Measurements from ENCODE around the gene SRC.

SRC gene

GRCh38 chr20:37355252-37356180, 9.6 kb downstream of the SRC start:
- TF ChIP-seq, protein P1, sequence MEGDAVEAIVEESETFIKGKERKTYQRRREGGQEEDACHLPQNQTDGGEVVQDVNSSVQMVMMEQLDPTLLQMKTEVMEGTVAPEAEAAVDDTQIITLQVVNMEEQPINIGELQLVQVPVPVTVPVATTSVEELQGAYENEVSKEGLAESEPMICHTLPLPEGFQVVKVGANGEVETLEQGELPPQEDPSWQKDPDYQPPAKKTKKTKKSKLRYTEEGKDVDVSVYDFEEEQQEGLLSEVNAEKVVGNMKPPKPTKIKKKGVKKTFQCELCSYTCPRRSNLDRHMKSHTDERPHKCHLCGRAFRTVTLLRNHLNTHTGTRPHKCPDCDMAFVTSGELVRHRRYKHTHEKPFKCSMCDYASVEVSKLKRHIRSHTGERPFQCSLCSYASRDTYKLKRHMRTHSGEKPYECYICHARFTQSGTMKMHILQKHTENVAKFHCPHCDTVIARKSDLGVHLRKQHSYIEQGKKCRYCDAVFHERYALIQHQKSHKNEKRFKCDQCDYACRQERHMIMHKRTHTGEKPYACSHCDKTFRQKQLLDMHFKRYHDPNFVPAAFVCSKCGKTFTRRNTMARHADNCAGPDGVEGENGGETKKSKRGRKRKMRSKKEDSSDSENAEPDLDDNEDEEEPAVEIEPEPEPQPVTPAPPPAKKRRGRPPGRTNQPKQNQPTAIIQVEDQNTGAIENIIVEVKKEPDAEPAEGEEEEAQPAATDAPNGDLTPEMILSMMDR (conservative IDR thresholded peaks at IDR 0.05; ENCODE audit: low read length): no peak
- DNase-seq (ENCODE audit: low read depth): no peak
- no peak overlapping the region for H3K4me3 ChIP-seq (ENCODE audit: low read length)

DNA sequence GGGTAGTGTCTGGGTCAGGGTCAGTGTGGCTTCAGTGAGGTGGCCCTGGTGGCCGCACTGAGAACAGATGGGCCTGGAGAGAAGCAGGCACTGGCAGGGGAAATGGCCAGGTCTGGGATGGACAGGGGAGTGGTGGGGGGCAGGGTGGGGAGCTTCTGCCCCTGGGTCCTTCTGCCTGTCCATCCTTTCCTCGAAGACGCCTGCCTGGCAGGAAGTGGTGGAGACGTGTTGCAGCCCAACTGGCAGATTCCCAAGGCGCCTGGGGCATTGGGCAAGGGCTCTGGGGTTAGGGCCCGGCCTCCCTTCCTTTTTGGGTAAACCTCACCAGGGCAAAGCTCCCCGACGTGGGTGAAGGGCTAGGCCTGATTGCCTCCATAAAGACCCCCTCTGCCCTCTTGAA, 10.4 kb downstream of the SRC start:
- no peak overlapping the region for H3K4me3 ChIP-seq (ENCODE audit: low read length)
- TF ChIP-seq, protein P1 (conservative IDR thresholded peaks at IDR 0.05; ENCODE audit: low read length): peak; percentile 6; the same call in 1 of the 2 replicates
- DNase-seq (ENCODE audit: low read depth): peak; percentile 85

DNA sequence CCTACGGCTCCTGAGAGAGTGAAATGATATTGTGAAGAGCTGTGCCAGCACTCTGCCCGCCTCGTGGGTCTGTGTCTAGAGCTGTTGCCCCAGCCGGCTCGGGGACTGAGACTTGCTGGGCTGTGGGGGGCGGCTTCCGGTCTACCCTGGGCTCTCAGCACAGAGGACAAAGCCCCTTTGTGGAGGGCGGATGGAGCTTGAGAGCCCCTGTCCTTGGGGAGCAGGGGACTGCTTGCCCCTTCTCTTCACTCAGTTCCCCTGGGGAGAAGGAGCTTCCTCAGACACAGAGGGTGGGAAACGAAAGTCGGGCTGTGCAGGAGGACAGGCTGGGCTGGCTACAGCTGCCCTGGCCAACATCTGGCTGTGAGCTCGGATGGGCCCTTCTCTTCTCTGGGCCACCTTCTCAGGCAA, 11.0 kb downstream of the SRC start:
- no peak overlapping the region for H3K4me3 ChIP-seq (ENCODE audit: low read length)
- TF ChIP-seq, protein P1 (conservative IDR thresholded peaks at IDR 0.05; ENCODE audit: low read length): no peak
- no peak for DNase-seq (ENCODE audit: low read depth)

DNA sequence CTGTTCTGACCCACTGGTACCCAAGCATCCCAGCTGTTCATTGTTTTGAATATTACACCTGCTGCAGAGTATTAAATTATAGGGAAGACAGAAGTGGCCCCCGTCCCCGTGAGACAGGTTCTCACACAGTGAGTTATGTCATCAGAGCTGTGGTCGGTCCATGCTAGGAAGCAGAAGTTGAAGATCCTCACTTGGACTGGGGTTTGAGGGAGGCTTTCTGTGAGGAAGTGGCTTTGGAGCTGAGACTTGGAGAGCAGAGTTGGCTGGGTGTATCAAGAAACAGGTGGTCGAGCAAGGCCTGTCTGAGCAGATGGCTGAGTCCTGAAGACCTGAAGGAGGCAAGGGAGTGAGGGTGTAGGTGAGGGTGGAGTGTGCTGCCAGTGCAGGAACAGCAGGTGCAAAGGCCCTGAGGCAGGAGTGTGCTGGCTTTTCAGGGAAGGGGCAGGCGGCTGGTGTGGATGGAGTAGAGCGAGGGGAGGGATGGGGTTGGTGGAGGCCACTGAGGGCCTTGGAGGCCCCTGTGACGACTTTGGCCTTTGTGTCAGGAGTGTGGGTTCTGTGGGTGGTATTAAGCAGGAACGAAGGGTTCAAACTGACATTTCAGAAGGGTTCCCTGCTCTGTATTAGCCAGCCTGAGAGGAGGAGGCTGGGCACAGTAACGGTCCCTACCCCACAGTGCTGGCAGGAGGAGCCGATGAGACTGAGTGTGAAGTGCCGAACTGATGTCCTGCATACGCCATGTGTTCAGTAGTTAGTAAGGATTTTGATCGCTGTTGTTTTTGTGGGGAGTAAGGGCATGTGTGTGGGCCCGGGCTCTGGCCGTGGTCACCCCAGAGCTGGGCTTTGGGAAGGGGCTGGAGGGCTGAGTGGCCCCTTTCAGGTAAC, 11.8 kb downstream of the SRC start:
- TF ChIP-seq, protein P1 (conservative IDR thresholded peaks at IDR 0.05; ENCODE audit: low read length): no peak
- no peak overlapping the region for H3K4me3 ChIP-seq (ENCODE audit: low read length)
- DNase-seq (ENCODE audit: low read depth): no peak

DNA sequence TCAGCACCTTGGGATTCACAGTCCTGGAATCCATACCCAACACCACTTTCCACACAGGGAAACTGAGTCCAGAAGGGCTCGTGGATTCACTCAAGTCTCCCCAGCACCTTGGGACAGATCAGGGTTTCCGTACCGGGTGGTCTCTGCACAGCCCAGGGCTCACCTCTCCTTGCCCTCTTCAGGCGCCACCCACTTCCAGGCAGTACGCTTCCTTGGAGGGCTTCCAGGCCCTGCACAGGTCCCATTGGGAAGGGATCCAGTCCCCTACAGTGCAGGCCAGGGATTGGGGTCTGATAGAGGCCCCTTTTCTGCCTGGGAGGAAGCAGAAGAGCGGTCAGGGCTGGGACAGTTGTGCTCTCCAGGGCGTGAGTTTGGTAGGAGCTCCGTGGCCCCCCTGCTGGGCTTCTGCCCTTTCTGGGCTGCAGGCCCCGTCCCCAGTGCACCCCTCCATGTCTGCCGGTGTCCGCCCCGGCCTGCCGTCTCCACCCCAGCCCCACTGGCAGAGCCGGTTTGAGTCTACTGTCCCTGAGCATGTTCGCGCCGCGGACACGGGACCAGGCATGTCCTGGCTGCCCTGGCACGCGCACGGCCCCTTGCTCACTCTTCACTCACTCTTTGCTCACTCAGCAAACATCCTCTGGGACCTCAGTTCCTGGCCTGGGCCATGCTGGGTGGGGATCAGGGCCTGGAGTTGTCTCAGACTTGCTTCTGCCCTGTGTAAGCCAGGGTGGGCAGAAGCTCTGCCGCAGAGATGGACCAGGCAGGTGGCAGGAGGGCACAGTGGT, 12.6 kb downstream of the SRC start:
- H3K4me3 ChIP-seq (ENCODE audit: low read length): no peak overlapping the region
- DNase-seq (ENCODE audit: low read depth): peak; percentile 36
- TF ChIP-seq, protein P1 (conservative IDR thresholded peaks at IDR 0.05; ENCODE audit: low read length): no peak

- no peak overlapping the region for H3K4me3 ChIP-seq (ENCODE audit: low read length)
- DNase-seq (ENCODE audit: low read depth): no peak
- TF ChIP-seq, protein P1 (conservative IDR thresholded peaks at IDR 0.05; ENCODE audit: low read length): no peak
These were observed 13.4 kb downstream of the SRC start for GRCh38 chr20:37359331-37359730.

Data from AG10803 (cell line).